Measurements from ENCODE around the gene CCDC149.
A peak's percentile ranks its signal among the peaks of the same experiment; 100 is the strongest.

The CCDC149 gene

DNA sequence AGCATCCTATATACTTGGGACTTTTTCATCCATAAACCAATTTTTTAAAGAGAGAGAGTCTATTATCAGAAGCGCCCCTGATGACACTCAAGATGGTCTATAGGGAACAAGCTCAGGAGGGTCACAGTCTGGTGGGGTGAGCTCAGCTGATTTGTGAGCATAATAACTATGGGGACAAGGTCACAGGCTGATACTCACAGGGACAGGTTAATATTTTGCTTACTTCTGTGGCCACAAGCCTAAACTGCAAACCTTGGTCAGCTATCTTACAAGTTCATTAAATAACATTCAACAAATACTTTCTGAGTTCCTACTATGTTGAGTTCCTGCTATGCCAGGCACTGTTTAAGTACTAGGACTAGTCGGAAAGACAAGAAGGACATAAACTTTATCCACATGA is 10.2 kb upstream of the CCDC149 start:
- H3K36me3 ChIP-seq = peaks cover 0 to 12% (median 0%) of the 10 kb centered on the region in 11 experiments; a peak in 2 of 22 replicates
- H3K9me3 ChIP-seq (replicated peaks in 1 of 11) = peaks cover 29 to 67% (median 55%) of the 10 kb centered on the region in 11 experiments
- peaks cover 6 to 29% (median 15%) of the 10 kb centered on the region in 10 experiments; a peak in 18 of 20 replicates for H3K4me1 ChIP-seq
- H3K4me3 ChIP-seq = no peak overlapping the region
- no peak overlapping the region for H3K9ac ChIP-seq
- TF ChIP-seq Cebpa-rat (IDR thresholded peaks at IDR 0.05) = no peak
- 0 out of 22 replicates have a peak overlapping the region, but pooled peaks of 1 of the 11 experiments have one; percentile 11 for H3K4me2 ChIP-seq
- H4K20me1 ChIP-seq = no peaks in the 10 kb centered on the region
- no peak overlapping the region for H3K27ac ChIP-seq
- H3K27me3 ChIP-seq = no peaks in the 10 kb centered on the region

DNA sequence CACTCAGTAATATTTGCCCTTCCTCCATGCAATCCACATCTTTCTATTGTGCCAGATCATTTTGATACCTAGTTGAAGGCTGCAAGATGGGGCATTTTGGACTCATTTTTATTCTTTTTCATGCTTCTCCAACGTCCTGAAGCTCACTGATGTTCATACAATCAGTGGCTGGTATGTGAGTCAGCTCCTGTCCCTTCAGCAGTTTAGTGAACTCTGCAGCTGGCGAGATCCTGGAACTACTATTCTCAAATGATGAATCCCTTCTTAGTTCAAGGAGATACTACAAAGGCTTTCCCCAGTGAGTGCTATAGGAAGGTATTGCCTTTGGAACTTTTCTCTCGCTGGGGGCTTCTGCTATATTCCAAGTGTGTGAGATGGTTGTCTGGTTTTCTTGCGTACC is 9.6 kb upstream of the CCDC149 start:
- no peaks in the 10 kb centered on the region for H3K27me3 ChIP-seq
- no peak overlapping the region for H3K4me2 ChIP-seq
- no peak for TF ChIP-seq Cebpa-rat (IDR thresholded peaks at IDR 0.05)

DNA sequence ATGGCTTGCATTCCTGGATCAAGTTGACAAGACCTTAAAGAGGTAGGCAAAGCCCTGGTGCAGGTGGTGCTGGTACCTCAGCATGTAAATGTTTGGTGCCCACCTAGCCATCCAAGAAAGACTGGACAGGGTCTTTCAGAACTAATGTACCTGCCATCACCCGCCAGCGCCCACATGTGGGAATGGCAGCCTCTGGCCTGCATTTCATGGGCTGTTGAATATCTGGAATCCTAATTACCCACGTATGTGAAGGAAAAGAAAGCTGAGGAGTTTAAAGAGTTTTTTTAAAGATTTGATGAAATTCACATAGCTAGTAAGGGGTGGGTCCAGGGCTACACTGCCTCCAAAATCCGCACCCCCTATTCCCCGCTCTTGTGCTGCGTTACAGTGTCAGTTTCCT is 8.6 kb upstream of the CCDC149 start:
- H3K4me1 ChIP-seq = peaks cover 16 to 27% (median 21%) of the 10 kb centered on the region in 10 experiments
- no peak overlapping the region for H3K27ac ChIP-seq
- no peak overlapping the region for H3K4me2 ChIP-seq
- no peak overlapping the region for H3K4me3 ChIP-seq
- H3K9me3 ChIP-seq (replicated peaks in 1 of 11) = peaks cover 29 to 62% (median 55%) of the 10 kb centered on the region in 11 experiments
- H3K36me3 ChIP-seq = peaks cover 0 to 12% (median 0%) of the 10 kb centered on the region in 11 experiments; a peak in 2 of 22 replicates
- H3K27me3 ChIP-seq = no peaks in the 10 kb centered on the region
- no peak overlapping the region for H3K9ac ChIP-seq
- no peaks in the 10 kb centered on the region for H4K20me1 ChIP-seq
- no peak for TF ChIP-seq Cebpa-rat (IDR thresholded peaks at IDR 0.05)

More for the DNA sequence above, 9.6 kb upstream of the CCDC149 start:
- Histone ChIP-seq H3K9me3 (replicated peaks in 1 of 11) (peaks cover 29 to 67% (median 55%) of the 10 kb centered on the region in 11 experiments), H3K36me3 (peaks cover 0 to 12% (median 0%) of the 10 kb centered on the region in 11 experiments; a peak in 2 of 22 replicates), H3K4me3 (no peak overlapping the region), H3K9ac (no peak overlapping the region), H4K20me1 (no peaks in the 10 kb centered on the region), H3K4me1 (peaks cover 11 to 27% (median 18%) of the 10 kb centered on the region in 10 experiments), H3K27ac (no peak overlapping the region)

DNA sequence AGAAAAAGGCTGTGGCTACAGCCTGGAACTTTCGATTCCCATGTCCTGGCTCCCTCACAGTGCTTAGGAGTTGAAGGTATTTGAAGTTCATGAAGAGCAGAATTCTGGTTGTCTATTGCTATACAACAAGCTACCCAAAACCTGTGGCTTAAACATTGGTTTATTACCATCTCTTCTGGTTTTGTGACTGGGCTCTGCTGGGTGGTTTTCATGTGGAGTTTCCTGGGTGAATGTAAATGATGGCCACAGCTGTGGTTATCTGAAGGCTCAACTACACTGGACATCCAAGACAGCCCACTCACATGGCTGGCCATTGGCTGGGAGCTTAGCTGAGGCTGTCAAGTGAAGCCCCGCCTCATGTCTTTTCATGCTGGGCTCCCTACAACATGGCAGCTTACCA is 7.2 kb upstream of the CCDC149 start:
- no peak overlapping the region for H3K4me3 ChIP-seq
- H3K27me3 ChIP-seq = no peaks in the 10 kb centered on the region
- no peak overlapping the region for H3K9ac ChIP-seq
- H3K4me2 ChIP-seq = no peak overlapping the region
- no peak overlapping the region for H3K27ac ChIP-seq
- H3K4me1 ChIP-seq = peaks cover 28 to 42% (median 30%) of the 10 kb centered on the region in 10 experiments
- H3K9me3 ChIP-seq (replicated peaks in 1 of 11) = peaks cover 25 to 53% (median 45%) of the 10 kb centered on the region in 11 experiments
- no peak for TF ChIP-seq Cebpa-rat (IDR thresholded peaks at IDR 0.05)
- no peaks in the 10 kb centered on the region for H4K20me1 ChIP-seq
- H3K36me3 ChIP-seq = peaks cover 0 to 12% (median 0%) of the 10 kb centered on the region in 11 experiments; a peak in 2 of 22 replicates

DNA sequence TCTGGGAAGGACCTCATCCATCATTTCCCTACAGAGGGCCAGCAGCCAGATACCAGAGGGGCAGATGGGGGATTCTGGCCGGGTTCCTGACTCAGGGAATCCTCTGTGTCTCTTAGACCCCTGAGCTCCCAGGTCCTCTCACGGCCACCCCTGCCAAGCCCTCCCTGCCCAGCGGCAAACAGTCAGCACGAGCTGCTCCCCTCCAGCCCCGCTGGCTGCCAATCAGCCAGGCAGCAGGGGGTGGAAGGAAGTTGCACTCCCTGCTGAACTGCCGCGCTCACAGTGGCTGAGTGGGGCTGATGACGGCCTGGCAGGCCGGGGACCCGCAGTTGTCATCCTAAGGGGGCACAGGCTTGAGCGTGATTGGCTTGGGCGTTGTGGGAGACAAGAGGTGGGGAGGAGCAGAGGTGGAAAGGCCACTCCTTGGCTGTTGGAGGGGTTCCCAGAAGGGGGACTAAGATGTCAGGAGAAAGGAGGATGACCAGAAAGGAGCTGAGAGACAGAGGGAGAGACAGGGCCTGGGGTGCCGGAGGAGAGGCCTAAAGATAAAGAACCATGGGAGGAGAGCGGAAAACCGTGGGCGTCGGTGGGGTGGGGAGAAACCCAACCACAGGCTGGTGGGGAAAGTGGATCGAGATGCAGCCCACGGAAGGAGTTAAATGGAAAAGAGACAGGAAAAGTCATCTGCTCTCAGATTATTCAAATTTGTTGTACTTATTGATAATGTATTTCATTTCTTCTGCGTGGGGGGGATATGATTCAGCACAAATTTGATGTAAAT is 4.4 kb upstream of the CCDC149 start:
- H3K4me3 ChIP-seq = peak overlapping the region in 1 of 10 experiments; percentile 12; a peak in 1 of 20 replicates
- H3K27me3 ChIP-seq = no peaks in the 10 kb centered on the region
- peaks cover 25 to 56% (median 46%) of the 10 kb centered on the region in 11 experiments for H3K9me3 ChIP-seq (replicated peaks in 1 of 11)
- peak overlapping the region in 7 of 11 experiments; percentile 20 to 71 (median 63); a peak in 13 of 22 replicates for H3K27ac ChIP-seq
- peak overlapping the region in 8 of 11 experiments; percentile 10 to 59 (median 42); a peak in 9 of 22 replicates for H3K9ac ChIP-seq
- H4K20me1 ChIP-seq = no peaks in the 10 kb centered on the region
- peaks cover 25 to 48% (median 36%) of the 10 kb centered on the region in 10 experiments for H3K4me1 ChIP-seq
- no peak for TF ChIP-seq Cebpa-rat (IDR thresholded peaks at IDR 0.05)
- peak overlapping the region; percentile 53 to 83 (median 71) for H3K4me2 ChIP-seq
- H3K36me3 ChIP-seq = peaks cover 0 to 12% (median 0%) of the 10 kb centered on the region in 11 experiments; a peak in 2 of 22 replicates

DNA sequence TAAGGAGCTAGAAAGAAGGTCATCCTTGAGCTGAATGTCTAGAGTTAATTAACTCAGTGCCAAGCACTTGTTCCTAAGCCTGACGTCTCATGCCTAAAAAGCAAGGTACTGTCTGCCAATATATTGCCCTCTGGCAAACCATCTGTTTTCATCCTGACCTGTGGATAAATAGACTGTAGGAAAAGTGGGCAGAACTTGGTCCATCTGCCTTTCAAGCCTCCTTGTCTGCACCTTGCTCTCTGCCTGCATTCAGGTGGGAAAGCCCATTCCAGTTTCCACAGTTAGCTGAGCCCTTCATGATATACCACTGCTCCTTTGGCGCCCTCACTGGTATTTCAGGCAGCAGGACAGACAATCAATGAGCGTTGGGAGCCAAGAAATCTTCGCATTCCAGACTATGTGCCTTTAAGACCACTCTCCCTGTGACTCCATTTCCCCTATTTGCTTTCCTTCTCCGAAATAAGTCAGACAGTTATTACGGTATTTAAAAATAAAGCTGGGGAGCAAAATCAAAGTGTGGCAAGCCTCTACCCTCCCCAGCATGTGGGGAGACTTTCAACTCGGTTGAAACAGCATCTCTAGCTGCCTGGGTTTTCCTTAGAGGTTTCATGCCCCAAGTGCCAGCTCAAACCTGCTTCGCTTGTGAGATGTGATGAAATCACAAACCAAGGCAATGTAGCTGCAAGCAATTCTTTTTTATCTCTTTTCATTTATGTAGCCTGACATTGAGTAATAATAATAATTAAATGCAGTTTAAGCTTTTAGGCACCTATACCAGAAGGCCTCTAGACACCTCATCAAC is 2.5 kb upstream of the CCDC149 start:
- peak overlapping the region in 5 of 11 experiments; percentile 3 to 55 (median 53); a peak in 5 of 22 replicates for H3K9ac ChIP-seq
- peak in 2 of 11 experiments; percentile 56 to 58; a peak in 2 of 22 replicates for TF ChIP-seq Cebpa-rat (IDR thresholded peaks at IDR 0.05)
- peak overlapping the region; percentile 11 to 83 (median 71); a peak in 19 of 22 replicates for H3K4me2 ChIP-seq
- H3K4me3 ChIP-seq = no peak overlapping the region; a peak in 1 of 20 replicates
- peaks cover 20 to 59% (median 47%) of the 10 kb centered on the region in 11 experiments for H3K9me3 ChIP-seq (replicated peaks in 1 of 11)
- peaks cover 3 to 19% (median 7%) of the 10 kb centered on the region in 11 experiments; a peak in 17 of 22 replicates for H3K36me3 ChIP-seq
- peaks cover 31 to 60% (median 43%) of the 10 kb centered on the region in 10 experiments for H3K4me1 ChIP-seq
- peak overlapping the region in 4 of 11 experiments; percentile 22 to 71 (median 52); a peak in 6 of 22 replicates for H3K27ac ChIP-seq
- no peaks in the 10 kb centered on the region for H3K27me3 ChIP-seq
- no peaks in the 10 kb centered on the region for H4K20me1 ChIP-seq

DNA sequence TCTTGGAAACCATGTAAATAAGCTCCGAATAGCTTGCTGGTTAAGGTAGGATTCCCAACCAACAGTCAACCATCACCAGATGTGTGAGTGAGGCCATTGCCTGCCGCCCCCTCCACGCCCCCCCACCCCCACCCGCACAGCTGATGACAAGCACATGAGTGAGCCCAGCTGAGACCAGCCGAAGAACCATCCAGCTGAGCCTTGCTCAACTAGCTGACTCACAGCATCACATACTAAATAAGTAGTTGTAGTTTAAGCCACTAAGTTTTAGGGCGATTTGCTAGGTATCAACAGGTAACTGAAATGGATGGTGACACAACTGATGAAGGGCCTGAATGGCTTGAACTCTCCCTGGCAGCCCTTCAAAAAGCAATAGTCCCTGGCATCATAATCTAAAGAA is 1.6 kb upstream of the CCDC149 start:
- Histone ChIP-seq H4K20me1 (no peaks in the 10 kb centered on the region), H3K4me3 (no peak overlapping the region), H3K27ac (peak overlapping the region in 1 of 11 experiments; percentile 71; a peak in 1 of 22 replicates), H3K4me2 (peak overlapping the region in 6 of 11 experiments; percentile 71 to 83 (median 78); a peak in 7 of 22 replicates), H3K36me3 (peaks cover 12 to 19% (median 16%) of the 10 kb centered on the region in 11 experiments), H3K4me1 (peaks cover 31 to 60% (median 43%) of the 10 kb centered on the region in 10 experiments), H3K9ac (no peak overlapping the region), H3K27me3 (no peaks in the 10 kb centered on the region), H3K9me3 (replicated peaks in 1 of 11) (peaks cover 20 to 59% (median 47%) of the 10 kb centered on the region in 11 experiments)
- TF ChIP-seq Cebpa-rat (IDR thresholded peaks at IDR 0.05) = no peak

DNA sequence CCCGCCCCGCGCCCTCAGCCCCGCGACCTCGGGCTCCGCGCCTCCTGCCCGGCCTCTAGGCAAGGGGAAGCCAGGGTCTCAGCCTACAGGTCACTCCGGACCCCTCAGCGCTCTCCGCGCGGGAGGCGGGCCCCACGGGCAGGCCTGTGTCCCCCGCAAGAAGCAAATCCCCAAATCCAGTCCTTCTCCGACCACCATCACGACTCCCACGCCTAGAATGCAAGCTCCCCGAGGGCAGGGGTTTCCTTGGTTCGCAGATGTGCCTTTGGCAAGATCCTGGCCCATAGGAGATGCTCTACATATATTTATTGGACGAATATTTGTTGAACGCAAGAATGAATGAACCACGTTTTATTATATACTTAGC is 260 bp upstream of the CCDC149 start:
- Histone ChIP-seq H3K27me3 (no peaks in the 10 kb centered on the region), H3K27ac (peak overlapping the region; percentile 76 to 85 (median 82)), H3K9me3 (replicated peaks in 1 of 11) (peaks cover 23 to 59% (median 50%) of the 10 kb centered on the region in 11 experiments), H3K36me3 (peaks cover 17 to 33% (median 28%) of the 10 kb centered on the region in 11 experiments), H3K4me2 (peak overlapping the region; percentile 58 to 81 (median 77)), H3K9ac (peak overlapping the region; percentile 79 to 87 (median 84)), H3K4me1 (peaks cover 31 to 59% (median 43%) of the 10 kb centered on the region in 10 experiments), H4K20me1 (no peaks in the 10 kb centered on the region), H3K4me3 (peak overlapping the region; percentile 61 to 77 (median 68))
- no peak for TF ChIP-seq Cebpa-rat (IDR thresholded peaks at IDR 0.05)

All from BLaER1 treated with 17β-estradiol and CSF1 and Interleukin-3, amounts not matched to agents 10 nM and 100 nM (cell line).